Raji (cell line): ENCODE measurements around the gene STK39.

Experiments used
- POLR2A ChIP-seq: IDR thresholded peaks from 2 replicates; pipeline ENCODE4 v1.6.1; 2011; ENCODE audit warnings: low read depth, low read length, control low read depth; ENCODE audit not compliant: insufficient read depth

Gene STK39

DNA sequence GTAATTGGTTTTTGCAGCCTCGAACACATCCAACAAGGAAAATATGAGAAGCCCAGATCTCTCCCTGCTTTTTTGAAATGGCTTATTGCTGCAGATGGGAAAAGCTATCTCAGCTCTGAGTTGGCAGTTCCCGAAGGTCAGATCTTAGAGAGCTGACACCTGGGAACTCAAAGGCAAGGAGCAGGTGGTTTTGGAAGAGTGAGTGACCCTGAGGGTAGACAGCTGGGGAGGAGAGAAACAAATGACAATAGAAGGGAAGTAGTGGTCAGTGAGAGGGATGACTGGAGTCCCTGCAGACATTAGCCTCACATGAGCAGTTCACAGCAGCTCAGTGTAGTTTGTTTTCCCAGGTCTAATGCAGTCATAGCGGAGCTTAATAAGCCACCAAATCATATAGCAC is 317.9 kb downstream of the STK39 start:
- TF ChIP-seq POLR2A = no peak

GRCh38 chr2:167928434-167928833 is 319.0 kb downstream of the STK39 start:
- TF ChIP-seq POLR2A = no peak

- no peak for TF ChIP-seq POLR2A
Measured at GRCh38 chr2:167925758-167926157, 321.6 kb downstream of the STK39 start.

- no peak for TF ChIP-seq POLR2A
Measured at GRCh38 chr2:167924556-167924955, 322.8 kb downstream of the STK39 start.

DNA sequence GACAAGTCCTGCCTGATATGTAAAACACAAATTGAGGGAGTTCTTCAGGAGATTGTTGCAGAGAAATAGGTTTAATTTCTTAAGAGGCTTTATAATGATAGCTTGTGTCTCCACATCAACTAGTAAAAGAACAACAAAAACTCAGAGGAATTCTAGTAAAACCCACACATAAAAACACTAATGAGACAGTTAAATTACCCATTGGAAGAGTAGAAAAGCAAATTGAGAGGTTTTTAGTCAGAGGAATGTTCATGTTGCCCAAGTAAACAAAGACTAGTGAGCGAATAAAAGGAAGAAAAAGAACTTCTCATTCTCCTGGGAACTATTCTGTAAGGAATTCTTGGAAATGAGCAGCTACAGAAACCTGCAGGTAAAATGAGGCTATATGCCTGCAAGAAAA is 330.6 kb downstream of the STK39 start:
- TF ChIP-seq POLR2A = no peak

- TF ChIP-seq POLR2A = no peak
Measured at GRCh38 chr2:167914969-167915368, 332.4 kb downstream of the STK39 start.

DNA sequence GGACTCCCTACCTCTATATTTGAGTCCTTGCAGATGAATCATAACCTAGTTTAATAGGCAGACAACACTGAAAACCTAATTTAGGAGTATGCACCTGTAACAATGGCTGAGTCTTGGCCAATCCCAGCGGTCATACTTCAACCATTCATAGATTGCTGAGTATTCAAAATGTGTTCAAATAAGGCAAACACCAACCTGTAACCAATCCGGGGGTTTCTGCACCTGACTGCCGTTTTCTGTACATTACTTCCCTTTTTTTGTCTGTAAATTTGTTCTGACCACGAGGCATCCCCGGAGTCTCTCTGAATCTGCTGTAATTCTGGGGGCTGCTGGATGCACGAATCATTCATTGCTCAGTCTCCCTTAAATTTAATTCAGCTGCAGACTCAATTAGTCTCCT is 338.6 kb downstream of the STK39 start:
- no peak for TF ChIP-seq POLR2A

GRCh38 chr2:167905668-167906067 is 341.7 kb downstream of the STK39 start:
- TF ChIP-seq POLR2A = no peak
